SK-N-MC (cell line): Measurements from ENCODE around the gene ALG3.

ENCODE experiments used
- EZH2 ChIP-seq: fragments of 200-600 bp; sonication (generic); IDR thresholded peaks from one replicate; pipeline ENCODE4 v1.6.1; 2017; ENCODE audit warnings: antibody characterized with exemption
- FOXP2 ChIP-seq: optimal IDR thresholded peaks from 2 replicates; pipeline ENCODE3; 2011; ENCODE audit warnings: mild to moderate bottlenecking, moderate library complexity; ENCODE audit not compliant: insufficient read depth; ENCODE audit errors: extremely low read length, control extremely low read depth
- POLR2AphosphoS5 ChIP-seq: IDR thresholded peaks from 2 replicates; pipeline ENCODE4 v1.6.1; 2012; ENCODE audit warnings: mild to moderate bottlenecking, low read depth, low read length, borderline replicate concordance

- TF ChIP-seq EZH2 (no peak), POLR2AphosphoS5 (no peak), FOXP2 (no peak)
Observed at GRCh38 chr3:184237211-184237610, 11.6 kb downstream of the ALG3 start.
